Vagina (tissue), 2 donors: ENCODE results near the gene ZNF407.

Experiments used
- POLR2A ChIP-seq, 2 donors: fragments of 450-650 bp; IDR thresholded peaks; one replicate each; pipeline ENCODE4 v1.6.1; 2017; ENCODE audit warnings: antibody characterized with exemption in 2 of 2, mild to moderate bottlenecking in 2 of 2, moderate library complexity in 2 of 2
- POLR2AphosphoS5 ChIP-seq, 2 donors: sonication (generic); formaldehyde crosslinking; IDR thresholded peaks; one replicate each; pipeline ENCODE4 v1.9.0; 2017; ENCODE audit warnings: antibody characterized with exemption in 2 of 2, mild to moderate bottlenecking in 2 of 2, low read depth in 1 of 2; ENCODE audit not compliant: insufficient read depth in 1 of 2
- TF ChIP-seq, protein P1 (sequence below), 3 experiments: fragments of 450-650 bp in 2 of 3; fragments of 200-600 bp in 1 of 3; sonication (generic) in 1 of 3; IDR thresholded peaks; one replicate each; pipeline ENCODE4 v1.5.1; 2017 to 2019; ENCODE audit warnings: antibody characterized with exemption in 3 of 3, mild to moderate bottlenecking in 2 of 3, moderate library complexity in 2 of 3

GRCh38 chr18:74951165-74951760 is 353.6 kb downstream of the ZNF407 start:
- TF ChIP-seq POLR2A (IDR thresholded peaks at IDR 0.05): no peak
- TF ChIP-seq POLR2AphosphoS5 (IDR thresholded peaks at IDR 0.05; ENCODE audit: insufficient read depth in 1 of 2, low read depth in 1 of 2): peak in 1 of 2 donors; percentile 51
- TF ChIP-seq, protein P1, sequence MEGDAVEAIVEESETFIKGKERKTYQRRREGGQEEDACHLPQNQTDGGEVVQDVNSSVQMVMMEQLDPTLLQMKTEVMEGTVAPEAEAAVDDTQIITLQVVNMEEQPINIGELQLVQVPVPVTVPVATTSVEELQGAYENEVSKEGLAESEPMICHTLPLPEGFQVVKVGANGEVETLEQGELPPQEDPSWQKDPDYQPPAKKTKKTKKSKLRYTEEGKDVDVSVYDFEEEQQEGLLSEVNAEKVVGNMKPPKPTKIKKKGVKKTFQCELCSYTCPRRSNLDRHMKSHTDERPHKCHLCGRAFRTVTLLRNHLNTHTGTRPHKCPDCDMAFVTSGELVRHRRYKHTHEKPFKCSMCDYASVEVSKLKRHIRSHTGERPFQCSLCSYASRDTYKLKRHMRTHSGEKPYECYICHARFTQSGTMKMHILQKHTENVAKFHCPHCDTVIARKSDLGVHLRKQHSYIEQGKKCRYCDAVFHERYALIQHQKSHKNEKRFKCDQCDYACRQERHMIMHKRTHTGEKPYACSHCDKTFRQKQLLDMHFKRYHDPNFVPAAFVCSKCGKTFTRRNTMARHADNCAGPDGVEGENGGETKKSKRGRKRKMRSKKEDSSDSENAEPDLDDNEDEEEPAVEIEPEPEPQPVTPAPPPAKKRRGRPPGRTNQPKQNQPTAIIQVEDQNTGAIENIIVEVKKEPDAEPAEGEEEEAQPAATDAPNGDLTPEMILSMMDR (IDR thresholded peaks at IDR 0.05): no peak
